AG09309 (cell line): ENCODE measurements around the gene PDE6B.

Source experiments
- DNase-seq: peaks from one replicate; pipeline ENCODE4 v3.0.0-alpha.2; 2010; ENCODE audit warnings: low read depth
- H3K4me3 ChIP-seq: 2 replicates; pipeline ENCODE4 v1.5.1; 2011; ENCODE audit warnings: mild to moderate bottlenecking, low read depth, low read length, moderate library complexity; ENCODE audit not compliant: control insufficient read depth
- TF ChIP-seq, protein P1 (sequence below): IDR thresholded peaks from 2 replicates; pipeline ENCODE4 v1.5.1; 2011; ENCODE audit warnings: mild to moderate bottlenecking, low read depth, low read length, inconsistent platforms; ENCODE audit not compliant: insufficient read depth, control insufficient read depth; ENCODE audit errors: missing control alignments

Gene PDE6B

DNA sequence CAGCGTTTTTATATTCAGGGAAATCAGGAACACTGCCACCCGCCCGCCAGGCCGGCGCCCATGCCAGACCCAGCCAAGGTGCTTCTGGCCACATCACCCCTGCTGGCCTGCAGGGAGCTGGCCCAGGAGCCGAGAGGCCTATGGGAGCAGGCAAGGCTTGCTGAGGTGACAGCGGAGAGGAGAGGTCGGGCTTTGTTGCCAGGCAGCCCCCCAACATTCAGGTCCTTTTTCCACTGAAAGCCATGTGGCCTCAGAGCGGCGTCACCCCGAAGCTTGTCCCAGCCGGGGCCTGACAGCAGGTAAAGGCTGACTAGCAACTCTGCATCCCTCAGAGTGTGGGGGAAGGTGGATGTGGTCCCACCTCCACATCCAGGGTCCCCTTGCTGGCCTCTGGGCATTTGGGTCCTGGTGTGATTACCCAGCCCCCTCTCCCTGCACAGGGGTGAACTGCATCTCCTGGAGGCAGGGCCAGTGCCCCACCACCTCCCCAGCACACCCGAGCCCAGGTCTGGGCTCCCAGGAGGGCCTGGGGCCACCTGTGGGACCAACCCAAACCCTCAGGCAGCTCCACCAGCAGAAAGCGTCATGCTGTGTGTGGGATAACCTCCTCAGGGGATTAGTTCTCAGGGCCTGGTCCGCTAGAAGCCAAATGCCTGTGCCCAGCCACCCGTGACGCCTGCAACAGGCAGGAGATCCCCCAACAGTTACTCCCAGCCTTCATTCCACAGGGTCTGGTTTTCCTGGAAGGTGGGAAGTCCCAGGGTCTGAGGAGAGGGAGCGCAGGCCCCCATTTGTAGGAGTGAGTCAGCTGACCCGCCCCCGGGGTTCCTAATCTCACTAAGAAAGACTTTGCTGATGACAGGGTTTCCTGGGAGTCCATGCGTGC, at the start of gene PDE6B:
Gene PDE6B (plus strand): TSS at position 869 of the 886 bp plus-strand sequence. CDS start 54 bp downstream, outside the sequence.
- TF ChIP-seq, protein P1, sequence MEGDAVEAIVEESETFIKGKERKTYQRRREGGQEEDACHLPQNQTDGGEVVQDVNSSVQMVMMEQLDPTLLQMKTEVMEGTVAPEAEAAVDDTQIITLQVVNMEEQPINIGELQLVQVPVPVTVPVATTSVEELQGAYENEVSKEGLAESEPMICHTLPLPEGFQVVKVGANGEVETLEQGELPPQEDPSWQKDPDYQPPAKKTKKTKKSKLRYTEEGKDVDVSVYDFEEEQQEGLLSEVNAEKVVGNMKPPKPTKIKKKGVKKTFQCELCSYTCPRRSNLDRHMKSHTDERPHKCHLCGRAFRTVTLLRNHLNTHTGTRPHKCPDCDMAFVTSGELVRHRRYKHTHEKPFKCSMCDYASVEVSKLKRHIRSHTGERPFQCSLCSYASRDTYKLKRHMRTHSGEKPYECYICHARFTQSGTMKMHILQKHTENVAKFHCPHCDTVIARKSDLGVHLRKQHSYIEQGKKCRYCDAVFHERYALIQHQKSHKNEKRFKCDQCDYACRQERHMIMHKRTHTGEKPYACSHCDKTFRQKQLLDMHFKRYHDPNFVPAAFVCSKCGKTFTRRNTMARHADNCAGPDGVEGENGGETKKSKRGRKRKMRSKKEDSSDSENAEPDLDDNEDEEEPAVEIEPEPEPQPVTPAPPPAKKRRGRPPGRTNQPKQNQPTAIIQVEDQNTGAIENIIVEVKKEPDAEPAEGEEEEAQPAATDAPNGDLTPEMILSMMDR: no peak
- no peak for DNase-seq
- H3K4me3 ChIP-seq: no peak within 1 kb of the TSS

DNA sequence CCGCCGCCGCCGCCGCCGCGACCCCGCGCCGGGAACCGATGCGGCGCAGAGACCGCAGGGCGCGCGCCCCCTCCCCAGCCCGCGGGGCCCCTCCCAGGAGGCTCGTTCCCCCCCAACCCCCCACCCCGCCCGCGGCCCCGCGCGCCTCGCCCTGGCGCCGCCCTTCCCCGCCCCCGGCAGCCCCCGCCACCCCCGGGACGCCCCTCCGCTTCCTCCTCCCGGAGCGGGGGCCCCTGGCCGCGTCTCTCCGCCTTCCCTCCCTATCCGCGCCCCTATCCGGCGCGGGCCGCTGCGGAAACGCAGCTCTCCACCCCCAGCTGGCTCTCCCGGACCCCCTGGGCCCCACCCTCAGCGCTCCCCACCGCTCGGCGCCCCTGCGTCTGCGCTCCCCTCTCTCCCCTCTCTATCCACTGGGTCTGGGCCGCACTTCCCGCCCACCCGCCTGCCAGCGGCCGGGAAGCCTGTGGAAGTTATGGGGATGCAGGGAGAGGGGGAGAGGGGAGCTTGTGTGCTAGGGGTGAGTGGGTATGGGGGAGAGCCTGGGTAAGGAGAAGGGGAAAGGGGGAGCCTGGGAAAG, 49.0 kb upstream of the PDE6B start, which contains the start of gene TMEM271:
Gene TMEM271 (minus strand): TSS at position 51 of the 577 bp plus-strand sequence. CDS start 233 bp downstream, outside the sequence.
- TF ChIP-seq, protein P1: no peak

GRCh38 chr4:576991-577498, 48.3 kb upstream of the PDE6B start:
- TF ChIP-seq, protein P1: no peak
- DNase-seq: no peak
- no peak overlapping the region for H3K4me3 ChIP-seq

More for the DNA sequence above, 49.0 kb upstream of the PDE6B start, which contains the start of gene TMEM271:
- no peak for DNase-seq
- no peak within 1 kb of the TSS for H3K4me3 ChIP-seq

DNA sequence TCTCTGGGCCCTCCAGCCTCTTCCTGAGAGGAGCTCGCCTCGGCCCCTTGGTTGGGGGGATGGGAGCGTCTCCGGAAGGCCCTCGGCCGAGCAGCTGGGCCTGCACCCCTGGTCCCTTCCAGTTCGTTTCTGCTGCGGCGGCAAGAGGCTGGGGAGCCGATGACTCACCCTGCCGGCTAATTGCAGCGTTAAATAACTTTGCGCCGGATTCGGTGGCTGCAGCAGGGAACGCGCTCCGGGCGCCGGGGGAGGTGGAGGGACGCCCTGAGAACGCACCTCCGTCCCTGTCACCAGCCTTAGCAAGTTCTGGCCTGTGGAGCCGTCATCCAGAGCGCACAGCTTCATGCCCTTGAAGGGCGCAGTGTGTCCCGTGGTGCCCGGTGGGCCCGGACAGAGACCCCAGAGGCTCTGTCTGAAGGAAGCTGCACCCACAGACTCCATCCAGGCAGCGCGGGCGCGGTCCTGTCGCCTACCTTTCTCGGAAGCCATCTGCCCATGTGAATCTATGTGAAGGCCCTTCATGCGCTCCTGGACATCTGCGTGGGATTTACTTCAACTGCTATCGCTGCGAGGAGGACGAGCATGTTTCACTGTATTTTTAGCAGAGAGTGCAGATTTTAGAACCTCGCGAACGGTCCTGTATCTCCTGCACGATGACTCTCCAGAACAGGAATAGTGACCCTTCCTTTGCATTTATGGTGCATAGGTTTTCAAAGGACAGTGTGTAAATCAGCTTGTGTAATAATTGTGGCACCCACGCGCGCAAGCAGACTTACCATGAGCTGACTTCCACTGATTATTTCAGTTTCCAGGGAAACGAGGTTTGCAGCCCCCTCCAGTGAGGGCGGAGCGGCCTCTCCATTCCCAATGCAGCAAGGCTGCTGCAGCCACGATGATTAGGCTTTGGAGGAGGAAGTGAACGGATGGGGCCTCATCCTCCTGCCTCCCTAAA, 47.6 kb upstream of the PDE6B start:
- no peak for DNase-seq
- H3K4me3 ChIP-seq: no peak overlapping the region
- TF ChIP-seq, protein P1: no peak

GRCh38 chr4:578451-579443, 46.6 kb upstream of the PDE6B start:
- TF ChIP-seq, protein P1: no peak
- DNase-seq: no peak
- no peak overlapping the region for H3K4me3 ChIP-seq
